Glutamatergic neuron (in vitro differentiated cells): Measurements from ENCODE around the gene SKI. TPM values are rescaled to one million over a fixed set of nuclear protein-coding genes. Genes with fewer than 3 reads are reported as not detected.

ENCODE experiments used
- DNase-seq: peaks from one replicate; pipeline ENCODE4 v3.0.0; 2022
- H3K27ac Mint-ChIP-seq: one replicate; pipeline ENCODE4 v1.8.0; 2020; ENCODE audit warnings: mild to moderate bottlenecking, mixed read lengths, inconsistent platforms; ENCODE audit not compliant: unreplicated experiment
- H3K27me3 Mint-ChIP-seq: one replicate; pipeline ENCODE4 v1.8.0; 2020; ENCODE audit warnings: mild to moderate bottlenecking, moderate library complexity, mixed read lengths, inconsistent platforms; ENCODE audit not compliant: unreplicated experiment
- H3K36me3 Mint-ChIP-seq: one replicate; pipeline ENCODE4 v1.8.0; 2020; ENCODE audit warnings: mild to moderate bottlenecking, mixed read lengths, inconsistent platforms; ENCODE audit not compliant: unreplicated experiment
- H3K4me1 Mint-ChIP-seq: one replicate; pipeline ENCODE4 v1.8.0; 2020; ENCODE audit warnings: mild to moderate bottlenecking, low read depth, mixed read lengths, inconsistent platforms; ENCODE audit not compliant: unreplicated experiment
- H3K4me3 Mint-ChIP-seq: one replicate; pipeline ENCODE4 v1.8.0; 2020; ENCODE audit warnings: mild to moderate bottlenecking, mixed read lengths, inconsistent platforms; ENCODE audit not compliant: unreplicated experiment
- H3K9me3 Mint-ChIP-seq: one replicate; pipeline ENCODE4 v1.8.0; 2020; ENCODE audit warnings: mild to moderate bottlenecking, moderate library complexity, mixed read lengths, inconsistent platforms; ENCODE audit not compliant: unreplicated experiment
- CTCF ChIP-seq: fragments of 200-600 bp; sonication (generic); IDR thresholded peaks from one replicate; pipeline ENCODE4 v1.5.0; 2021; ENCODE audit not compliant: partially characterized antibody, unreplicated experiment
- total RNA-seq: library from RNA; stranded (reverse); fragmentation: NEBNext Ultra II Directional; extraction: Animal tissue kit (Norgen Biotek cat#: 25700); gene quantifications from one replicate; pipeline ENCODE4 v1.2.1, GENCODE V29; 2021; ENCODE audit not compliant: unreplicated experiment

The SKI gene
- total RNA-seq, 1 donor from 2014 or later: 143 TPM

- H3K27ac Mint-ChIP-seq: peak overlapping the region; percentile 75
- no peak for TF ChIP-seq CTCF
- peaks cover 8% of the 10 kb centered on the region for H3K4me1 Mint-ChIP-seq
- H3K27me3 Mint-ChIP-seq: peaks cover 2% of the 10 kb centered on the region
- peak; percentile 80 for DNase-seq
- H3K4me3 Mint-ChIP-seq: no peak overlapping the region
- no peaks in the 10 kb centered on the region for H3K36me3 Mint-ChIP-seq
- H3K9me3 Mint-ChIP-seq: no peaks in the 10 kb centered on the region
These were observed 15.3 kb upstream of the SKI start for GRCh38 chr1:2212532-2213491.

GRCh38 chr1:2213576-2214505, 14.3 kb upstream of the SKI start:
- Mint-ChIP-seq H3K27ac (no peak overlapping the region), H3K36me3 (no peaks in the 10 kb centered on the region), H3K9me3 (no peaks in the 10 kb centered on the region), H3K4me3 (no peak overlapping the region), H3K27me3 (peaks cover 2% of the 10 kb centered on the region), H3K4me1 (peaks cover 7% of the 10 kb centered on the region)
- DNase-seq: no peak
- no peak for TF ChIP-seq CTCF

- Mint-ChIP-seq H3K27ac (no peak overlapping the region), H3K36me3 (no peaks in the 10 kb centered on the region)
- no peak for DNase-seq
These were observed 13.4 kb upstream of the SKI start for GRCh38 chr1:2214541-2215241.

DNA sequence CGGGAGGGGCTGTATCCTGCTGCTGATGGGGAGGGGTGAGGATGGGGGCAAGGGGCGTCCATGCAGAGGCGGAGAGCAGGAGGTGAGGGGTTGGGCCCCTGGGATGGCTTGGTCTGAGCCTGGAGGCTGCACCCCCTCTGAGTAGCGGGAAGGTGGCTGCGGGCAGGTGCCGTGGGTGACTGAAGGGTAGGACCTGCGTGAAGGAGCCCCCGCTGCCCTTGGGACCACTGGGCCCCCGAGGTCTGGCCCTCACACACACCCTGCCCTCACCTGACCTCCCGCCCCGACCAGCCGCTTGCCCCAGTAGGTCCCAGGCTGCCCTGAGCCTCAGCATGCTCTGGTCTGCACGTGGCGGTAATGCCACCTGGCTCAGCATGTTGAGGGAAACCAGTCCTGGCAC, 12.8 kb upstream of the SKI start:
- no peaks in the 10 kb centered on the region for H3K9me3 Mint-ChIP-seq
- H3K27ac Mint-ChIP-seq: no peak overlapping the region
- DNase-seq: no peak
- H3K4me3 Mint-ChIP-seq: no peak overlapping the region
- H3K4me1 Mint-ChIP-seq: no peaks in the 10 kb centered on the region
- peaks cover 2% of the 10 kb centered on the region for H3K27me3 Mint-ChIP-seq
- no peak for TF ChIP-seq CTCF
- H3K36me3 Mint-ChIP-seq: no peaks in the 10 kb centered on the region

More at GRCh38 chr1:2214541-2215241, 13.4 kb upstream of the SKI start:
- no peak for TF ChIP-seq CTCF
- no peak overlapping the region for H3K4me3 Mint-ChIP-seq
- peaks cover 2% of the 10 kb centered on the region for H3K27me3 Mint-ChIP-seq
- H3K4me1 Mint-ChIP-seq: peaks cover 2% of the 10 kb centered on the region
- no peaks in the 10 kb centered on the region for H3K9me3 Mint-ChIP-seq
